HG02981 (cell line): ENCODE data around the gene POU2AF1.

ENCODE experiments used
- ATAC-seq: cut with Tn5 transposase; IDR thresholded peaks from one replicate; pipeline ENCODE4 v1.9.1; 2021; ENCODE audit warnings: mild to moderate bottlenecking, moderate library complexity; ENCODE audit not compliant: unreplicated experiment

POU2AF1 gene

GRCh38 chr11:111349191-111349695 is 29.8 kb downstream of the POU2AF1 start:
- no peak for ATAC-seq

GRCh38 chr11:111348147-111348546 is 30.9 kb downstream of the POU2AF1 start:
- ATAC-seq, result no peak

GRCh38 chr11:111347723-111348115 is 31.4 kb downstream of the POU2AF1 start:
- ATAC-seq, result no peak

- no peak for ATAC-seq
Measured at GRCh38 chr11:111347002-111347722, 31.9 kb downstream of the POU2AF1 start.

- ATAC-seq, result no peak
Measured at GRCh38 chr11:111344032-111344431, 35.0 kb downstream of the POU2AF1 start.

- ATAC-seq, result no peak
Measured at GRCh38 chr11:111342329-111342728, 36.7 kb downstream of the POU2AF1 start.

GRCh38 chr11:111339758-111340388 is 39.2 kb downstream of the POU2AF1 start:
- ATAC-seq, result no peak

- ATAC-seq, result no peak
Measured at GRCh38 chr11:111336582-111337256, 42.4 kb downstream of the POU2AF1 start.

GRCh38 chr11:111336062-111336461 is 43.0 kb downstream of the POU2AF1 start:
- ATAC-seq, result no peak

GRCh38 chr11:111335549-111335948 is 43.5 kb downstream of the POU2AF1 start:
- ATAC-seq, result no peak

- ATAC-seq, result no peak
Measured at GRCh38 chr11:111334532-111335502, 44.3 kb downstream of the POU2AF1 start.

- no peak for ATAC-seq
Measured at GRCh38 chr11:111331711-111332479, 47.2 kb downstream of the POU2AF1 start.

- ATAC-seq, result no peak
Measured at GRCh38 chr11:111330234-111330893, 48.7 kb downstream of the POU2AF1 start.

GRCh38 chr11:111329306-111330204 is 49.5 kb downstream of the POU2AF1 start:
- ATAC-seq, result no peak

GRCh38 chr11:111327908-111328624 is 51.0 kb downstream of the POU2AF1 start:
- ATAC-seq, result no peak

- ATAC-seq, result no peak
Measured at GRCh38 chr11:111326824-111327223, 52.3 kb downstream of the POU2AF1 start.

- ATAC-seq, result no peak
Measured at GRCh38 chr11:111325259-111325658, 53.8 kb downstream of the POU2AF1 start.

GRCh38 chr11:111324277-111324720 is 54.8 kb downstream of the POU2AF1 start:
- no peak for ATAC-seq
